GM12801 (cell line): ENCODE results near the gene NDUFAF4.

Experiments
- CTCF ChIP-seq: IDR thresholded peaks from one replicate; pipeline ENCODE4 v1.5.1; 2011; ENCODE audit warnings: control low read depth; ENCODE audit not compliant: insufficient read length; ENCODE audit errors: extremely low read depth

Gene NDUFAF4

GRCh38 chr6:96897396-96898240, at the start of gene NDUFAF4:
Gene NDUFAF4 (minus strand): TSS chr6:96897891. CDS start chr6:96897801, 90 bp downstream.
- TF ChIP-seq CTCF: no peak

GRCh38 chr6:96947055-96947454, 49.4 kb upstream of the NDUFAF4 start:
- TF ChIP-seq CTCF: no peak

GRCh38 chr6:96943555-96944215, 46.0 kb upstream of the NDUFAF4 start:
- no peak for TF ChIP-seq CTCF

DNA sequence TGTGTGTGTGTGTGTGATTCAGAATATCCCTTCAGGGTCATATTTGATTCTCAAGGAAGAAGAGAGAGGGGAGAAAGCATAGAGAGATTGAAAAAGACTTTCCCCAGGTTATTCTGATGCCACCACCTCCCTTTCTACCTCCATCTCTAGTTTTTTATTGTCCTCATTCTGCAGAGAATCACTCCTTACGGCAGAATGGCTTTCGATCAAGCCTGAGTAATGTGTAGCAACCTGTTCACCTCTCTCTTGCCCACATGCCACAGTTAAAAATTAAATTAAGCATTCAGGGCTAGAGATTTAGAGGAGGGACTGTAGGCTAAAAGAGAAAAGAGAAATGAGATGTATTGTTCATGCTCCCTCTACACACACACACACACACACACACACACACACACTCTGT, 45.0 kb upstream of the NDUFAF4 start:
- TF ChIP-seq CTCF: no peak

GRCh38 chr6:96940322-96940721, 42.6 kb upstream of the NDUFAF4 start:
- no peak for TF ChIP-seq CTCF

GRCh38 chr6:96939007-96939805, 41.5 kb upstream of the NDUFAF4 start:
- TF ChIP-seq CTCF: no peak

- no peak for TF ChIP-seq CTCF
These were observed 36.4 kb upstream of the NDUFAF4 start for GRCh38 chr6:96934087-96934486.
